WTC11 (cell line): ENCODE measurements around the gene CLASP1. TPM values are rescaled to one million over a fixed set of nuclear protein-coding genes. Genes with fewer than 3 reads are reported as not detected.

Source experiments
- ATAC-seq: fragments of 200-7000 bp; cut with Tn5 transposase; 2 replicates; pipeline ENCODE4 v1.10.0; 2021; ENCODE audit warnings: mild to moderate bottlenecking, moderate library complexity
- CTCF ChIA-PET: fragments of 300-600 bp; sonication (Branson Sonifier 250); formaldehyde crosslinking; loops from one replicate; lab custom pipeline; 2021; ENCODE audit warnings: antibody characterized with exemption; lab: Charles Lee
- POLR2A ChIA-PET: fragments of 350-600 bp; sonication (Branson Sonifier 250); formaldehyde crosslinking; loops from one replicate; lab custom pipeline; 2021; ENCODE audit warnings: antibody characterized with exemption; lab: Charles Lee
- DNase-seq: peaks from one replicate; pipeline ENCODE4 v3.0.0; 2021; ENCODE audit warnings: low spot score
- H3K27ac Mint-ChIP-seq: 2 replicates; pipeline ENCODE4 v1.8.0; 2021; ENCODE audit warnings: mixed read lengths
- H3K27me3 Mint-ChIP-seq: 2 replicates; pipeline ENCODE4 v1.8.0; 2021; ENCODE audit warnings: low read depth, mild to moderate bottlenecking, moderate library complexity, mixed read lengths
- H3K36me3 Mint-ChIP-seq: 2 replicates; pipeline ENCODE4 v1.8.0; 2021; ENCODE audit warnings: mixed read lengths
- H3K4me1 Mint-ChIP-seq: 2 replicates; pipeline ENCODE4 v1.8.0; 2022; ENCODE audit warnings: mixed read lengths
- H3K4me3 Mint-ChIP-seq: 2 replicates; pipeline ENCODE4 v1.8.0; 2021; ENCODE audit warnings: mild to moderate bottlenecking, moderate library complexity, mixed read lengths
- H3K9me3 Mint-ChIP-seq: 2 replicates; pipeline ENCODE4 v1.8.0; 2021; ENCODE audit warnings: mixed read lengths
- ATF1 ChIP-seq: sonication (generic); formaldehyde crosslinking; IDR thresholded peaks from 2 replicates; pipeline ENCODE4 v1.8.1; 2023; ENCODE audit warnings: mild to moderate bottlenecking, moderate library complexity, missing genetic modification reagents
- ELF4 ChIP-seq: sonication (generic); formaldehyde crosslinking; IDR thresholded peaks from 2 replicates; pipeline ENCODE4 v1.8.1; 2022; ENCODE audit warnings: low read depth, mild to moderate bottlenecking, moderate library complexity, missing genetic modification reagents
- JUN ChIP-seq: sonication (generic); formaldehyde crosslinking; IDR thresholded peaks from 2 replicates; pipeline ENCODE4 v1.8.0; 2023; ENCODE audit warnings: mild to moderate bottlenecking, missing genetic modification reagents
- MXD4 ChIP-seq: fragments of 250-450 bp; sonication (Bioruptor Pico); IDR thresholded peaks from 2 replicates; pipeline ENCODE4 v1.8.0; 2021; ENCODE audit warnings: mild to moderate bottlenecking, moderate library complexity, borderline replicate concordance
- NFE2L1 ChIP-seq: sonication (generic); formaldehyde crosslinking; IDR thresholded peaks from 2 replicates; pipeline ENCODE4 v1.8.1; 2023; ENCODE audit warnings: missing genetic modification reagents
- NFYB ChIP-seq: sonication (generic); formaldehyde crosslinking; conservative IDR thresholded peaks from 2 replicates; pipeline ENCODE4 v1.8.0; 2022; ENCODE audit warnings: low read depth, missing genetic modification reagents
- TCF7 ChIP-seq: sonication (generic); formaldehyde crosslinking; IDR thresholded peaks from 2 replicates; pipeline ENCODE4 v1.8.0; 2022; ENCODE audit warnings: mild to moderate bottlenecking, low read depth, missing genetic modification reagents, moderate library complexity
- ZNF121 ChIP-seq: sonication (generic); formaldehyde crosslinking; IDR thresholded peaks from 2 replicates; pipeline ENCODE4 v1.8.0; 2023; ENCODE audit warnings: missing genetic modification reagents
- ZNF263 ChIP-seq: sonication (generic); formaldehyde crosslinking; IDR thresholded peaks from 2 replicates; pipeline ENCODE4 v1.8.1; 2022; ENCODE audit warnings: low read depth, mild to moderate bottlenecking, moderate library complexity, missing genetic modification reagents
- ZNF423 ChIP-seq: fragments of 250-450 bp; sonication (Bioruptor Pico); IDR thresholded peaks from 2 replicates; pipeline ENCODE4 v2.1.2; 2022; ENCODE audit warnings: mild to moderate bottlenecking, moderate library complexity
- ZNF671 ChIP-seq: fragments of 250-450 bp; sonication (Bioruptor Pico); IDR thresholded peaks from 2 replicates; pipeline ENCODE4 v1.8.0; 2021; ENCODE audit warnings: mild to moderate bottlenecking
- total RNA-seq: library from RNA; stranded (reverse); gene quantifications from 3 replicates; pipeline ENCODE4 v1.2.3, GENCODE V29; 2021
- TF ChIP-seq, protein P1 (sequence below): sonication (generic); formaldehyde crosslinking; IDR thresholded peaks from 2 replicates; pipeline ENCODE4 v1.8.0; 2023; ENCODE audit warnings: missing genetic modification reagents, mild to moderate bottlenecking, borderline replicate concordance
- TF ChIP-seq, protein P2 (sequence below): sonication (generic); formaldehyde crosslinking; IDR thresholded peaks from 2 replicates; pipeline ENCODE4 v1.8.1; 2022; ENCODE audit warnings: mild to moderate bottlenecking, moderate library complexity, missing genetic modification reagents
- TF ChIP-seq, protein P3 (sequence below): sonication (generic); formaldehyde crosslinking; IDR thresholded peaks from 2 replicates; pipeline ENCODE4 v1.8.1; 2023; ENCODE audit warnings: mild to moderate bottlenecking, missing genetic modification reagents, moderate library complexity
- TF ChIP-seq, protein P4 (sequence below): sonication (generic); formaldehyde crosslinking; conservative IDR thresholded peaks from 2 replicates; pipeline ENCODE4 v1.8.1; 2022; ENCODE audit warnings: mild to moderate bottlenecking, missing genetic modification reagents
- TF ChIP-seq, protein P5 (sequence below): sonication (generic); formaldehyde crosslinking; IDR thresholded peaks from 2 replicates; pipeline ENCODE4 v1.8.0; 2022; ENCODE audit warnings: mild to moderate bottlenecking, missing genetic modification reagents
- TF ChIP-seq, protein P6 (sequence below): sonication (generic); formaldehyde crosslinking; IDR thresholded peaks from 2 replicates; pipeline ENCODE4 v1.8.0; 2023; ENCODE audit warnings: missing genetic modification reagents
- TF ChIP-seq, protein P7 (sequence below): sonication (generic); formaldehyde crosslinking; IDR thresholded peaks from 2 replicates; pipeline ENCODE4 v1.8.1; 2023; ENCODE audit warnings: mild to moderate bottlenecking, missing genetic modification reagents, moderate library complexity
- TF ChIP-seq, protein P8 (sequence below): fragments of 250-450 bp; sonication (Bioruptor Pico); IDR thresholded peaks from 2 replicates; pipeline ENCODE4 v1.9.0; 2021; ENCODE audit warnings: moderate library complexity, mild to moderate bottlenecking, inconsistent platforms, borderline replicate concordance

Gene CLASP1
- total RNA-seq, 1 experiment from 2014 or later: 50.0 TPM

DNA sequence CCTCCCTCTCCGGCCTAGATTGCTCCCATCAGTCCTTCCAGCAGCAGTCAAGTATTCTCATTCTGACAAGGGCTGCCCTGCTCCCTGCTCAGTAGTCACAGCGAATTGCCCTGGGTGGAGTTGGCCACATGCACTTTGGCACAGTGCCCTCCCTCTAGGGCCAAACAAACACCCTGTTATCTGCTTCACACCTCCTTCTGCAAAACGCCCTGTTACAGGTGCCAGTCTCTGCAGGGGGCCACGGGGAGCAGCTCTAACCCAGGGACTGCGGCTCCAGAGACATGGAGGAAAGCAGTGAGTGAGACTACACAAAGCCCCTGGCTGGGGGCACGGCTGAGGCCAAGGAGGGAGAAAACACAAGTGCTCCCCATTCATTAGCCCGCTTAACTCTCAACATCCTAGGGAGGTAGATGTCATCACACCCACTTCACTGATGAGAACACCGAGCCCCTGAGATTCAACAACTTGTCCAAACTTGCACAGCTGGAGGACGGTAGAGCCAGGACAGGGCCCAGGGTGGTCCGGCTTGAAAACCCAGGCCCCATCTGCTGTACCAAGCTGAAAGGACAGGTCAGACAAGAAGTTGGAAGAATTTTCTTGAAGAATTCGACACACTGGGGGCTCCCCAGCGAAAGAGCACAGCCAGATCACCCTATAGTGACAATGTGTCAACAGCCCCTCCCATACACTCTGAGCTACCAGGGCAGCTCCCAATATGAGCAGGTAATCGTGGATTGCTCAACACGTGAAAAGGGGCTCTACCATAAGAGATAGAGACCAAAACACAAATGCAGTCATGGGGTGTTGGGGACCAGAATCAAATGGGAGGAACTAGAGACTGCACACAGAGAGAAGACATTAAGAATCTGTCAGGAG, 355.6 kb downstream of the CLASP1 start:
- no peaks in the 10 kb centered on the region for H3K36me3 Mint-ChIP-seq
- CTCF ChIA-PET: interaction anchor here (0.6 to 1.0 kb wide), 2 partner anchors 124 to 195 kb away, joined by 3 to 4 read pairs; no protein-coding TSS in a partner anchor
- ATAC-seq (no peak), DNase-seq (no peak)
- no peaks in the 10 kb centered on the region for H3K27me3 Mint-ChIP-seq
- H3K4me1 Mint-ChIP-seq: no peaks in the 10 kb centered on the region
- no peaks in the 10 kb centered on the region for H3K9me3 Mint-ChIP-seq
- no peak overlapping the region for H3K4me3 Mint-ChIP-seq
- TF ChIP-seq, protein P1, sequence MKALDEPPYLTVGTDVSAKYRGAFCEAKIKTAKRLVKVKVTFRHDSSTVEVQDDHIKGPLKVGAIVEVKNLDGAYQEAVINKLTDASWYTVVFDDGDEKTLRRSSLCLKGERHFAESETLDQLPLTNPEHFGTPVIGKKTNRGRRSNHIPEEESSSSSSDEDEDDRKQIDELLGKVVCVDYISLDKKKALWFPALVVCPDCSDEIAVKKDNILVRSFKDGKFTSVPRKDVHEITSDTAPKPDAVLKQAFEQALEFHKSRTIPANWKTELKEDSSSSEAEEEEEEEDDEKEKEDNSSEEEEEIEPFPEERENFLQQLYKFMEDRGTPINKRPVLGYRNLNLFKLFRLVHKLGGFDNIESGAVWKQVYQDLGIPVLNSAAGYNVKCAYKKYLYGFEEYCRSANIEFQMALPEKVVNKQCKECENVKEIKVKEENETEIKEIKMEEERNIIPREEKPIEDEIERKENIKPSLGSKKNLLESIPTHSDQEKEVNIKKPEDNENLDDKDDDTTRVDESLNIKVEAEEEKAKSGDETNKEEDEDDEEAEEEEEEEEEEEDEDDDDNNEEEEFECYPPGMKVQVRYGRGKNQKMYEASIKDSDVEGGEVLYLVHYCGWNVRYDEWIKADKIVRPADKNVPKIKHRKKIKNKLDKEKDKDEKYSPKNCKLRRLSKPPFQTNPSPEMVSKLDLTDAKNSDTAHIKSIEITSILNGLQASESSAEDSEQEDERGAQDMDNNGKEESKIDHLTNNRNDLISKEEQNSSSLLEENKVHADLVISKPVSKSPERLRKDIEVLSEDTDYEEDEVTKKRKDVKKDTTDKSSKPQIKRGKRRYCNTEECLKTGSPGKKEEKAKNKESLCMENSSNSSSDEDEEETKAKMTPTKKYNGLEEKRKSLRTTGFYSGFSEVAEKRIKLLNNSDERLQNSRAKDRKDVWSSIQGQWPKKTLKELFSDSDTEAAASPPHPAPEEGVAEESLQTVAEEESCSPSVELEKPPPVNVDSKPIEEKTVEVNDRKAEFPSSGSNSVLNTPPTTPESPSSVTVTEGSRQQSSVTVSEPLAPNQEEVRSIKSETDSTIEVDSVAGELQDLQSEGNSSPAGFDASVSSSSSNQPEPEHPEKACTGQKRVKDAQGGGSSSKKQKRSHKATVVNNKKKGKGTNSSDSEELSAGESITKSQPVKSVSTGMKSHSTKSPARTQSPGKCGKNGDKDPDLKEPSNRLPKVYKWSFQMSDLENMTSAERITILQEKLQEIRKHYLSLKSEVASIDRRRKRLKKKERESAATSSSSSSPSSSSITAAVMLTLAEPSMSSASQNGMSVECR: no peak
- TF ChIP-seq JUN (no peak), ELF4 (CRISPR knock-in tag) (no peak), ZNF121 (CRISPR knock-in tag) (no peak), ATF1 (no peak), NFE2L1 (CRISPR knock-in tag) (no peak), NFYB (CRISPR knock-in tag) (no peak), ZNF263 (CRISPR knock-in tag) (no peak), TCF7 (no peak), ZNF423 (no peak), ZNF671 (CRISPR knock-in tag) (no peak), MXD4 (CRISPR knock-in tag) (no peak)
- TF ChIP-seq, protein P2, sequence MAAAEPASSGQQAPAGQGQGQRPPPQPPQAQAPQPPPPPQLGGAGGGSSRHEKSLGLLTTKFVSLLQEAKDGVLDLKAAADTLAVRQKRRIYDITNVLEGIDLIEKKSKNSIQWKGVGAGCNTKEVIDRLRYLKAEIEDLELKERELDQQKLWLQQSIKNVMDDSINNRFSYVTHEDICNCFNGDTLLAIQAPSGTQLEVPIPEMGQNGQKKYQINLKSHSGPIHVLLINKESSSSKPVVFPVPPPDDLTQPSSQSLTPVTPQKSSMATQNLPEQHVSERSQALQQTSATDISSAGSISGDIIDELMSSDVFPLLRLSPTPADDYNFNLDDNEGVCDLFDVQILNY: no peak
- TF ChIP-seq, protein P3, sequence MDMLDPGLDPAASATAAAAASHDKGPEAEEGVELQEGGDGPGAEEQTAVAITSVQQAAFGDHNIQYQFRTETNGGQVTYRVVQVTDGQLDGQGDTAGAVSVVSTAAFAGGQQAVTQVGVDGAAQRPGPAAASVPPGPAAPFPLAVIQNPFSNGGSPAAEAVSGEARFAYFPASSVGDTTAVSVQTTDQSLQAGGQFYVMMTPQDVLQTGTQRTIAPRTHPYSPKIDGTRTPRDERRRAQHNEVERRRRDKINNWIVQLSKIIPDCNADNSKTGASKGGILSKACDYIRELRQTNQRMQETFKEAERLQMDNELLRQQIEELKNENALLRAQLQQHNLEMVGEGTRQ (CRISPR knock-in tag): no peak
- TF ChIP-seq, protein P4, sequence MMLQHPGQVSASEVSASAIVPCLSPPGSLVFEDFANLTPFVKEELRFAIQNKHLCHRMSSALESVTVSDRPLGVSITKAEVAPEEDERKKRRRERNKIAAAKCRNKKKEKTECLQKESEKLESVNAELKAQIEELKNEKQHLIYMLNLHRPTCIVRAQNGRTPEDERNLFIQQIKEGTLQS (CRISPR knock-in tag): no peak
- TF ChIP-seq, protein P5, sequence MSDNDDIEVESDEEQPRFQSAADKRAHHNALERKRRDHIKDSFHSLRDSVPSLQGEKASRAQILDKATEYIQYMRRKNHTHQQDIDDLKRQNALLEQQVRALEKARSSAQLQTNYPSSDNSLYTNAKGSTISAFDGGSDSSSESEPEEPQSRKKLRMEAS (CRISPR knock-in tag): no peak
- TF ChIP-seq, protein P6, sequence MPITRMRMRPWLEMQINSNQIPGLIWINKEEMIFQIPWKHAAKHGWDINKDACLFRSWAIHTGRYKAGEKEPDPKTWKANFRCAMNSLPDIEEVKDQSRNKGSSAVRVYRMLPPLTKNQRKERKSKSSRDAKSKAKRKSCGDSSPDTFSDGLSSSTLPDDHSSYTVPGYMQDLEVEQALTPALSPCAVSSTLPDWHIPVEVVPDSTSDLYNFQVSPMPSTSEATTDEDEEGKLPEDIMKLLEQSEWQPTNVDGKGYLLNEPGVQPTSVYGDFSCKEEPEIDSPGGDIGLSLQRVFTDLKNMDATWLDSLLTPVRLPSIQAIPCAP (CRISPR knock-in tag): no peak
- TF ChIP-seq, protein P7, sequence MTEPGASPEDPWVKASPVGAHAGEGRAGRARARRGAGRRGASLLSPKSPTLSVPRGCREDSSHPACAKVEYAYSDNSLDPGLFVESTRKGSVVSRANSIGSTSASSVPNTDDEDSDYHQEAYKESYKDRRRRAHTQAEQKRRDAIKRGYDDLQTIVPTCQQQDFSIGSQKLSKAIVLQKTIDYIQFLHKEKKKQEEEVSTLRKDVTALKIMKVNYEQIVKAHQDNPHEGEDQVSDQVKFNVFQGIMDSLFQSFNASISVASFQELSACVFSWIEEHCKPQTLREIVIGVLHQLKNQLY (CRISPR knock-in tag): no peak
- TF ChIP-seq, protein P8, sequence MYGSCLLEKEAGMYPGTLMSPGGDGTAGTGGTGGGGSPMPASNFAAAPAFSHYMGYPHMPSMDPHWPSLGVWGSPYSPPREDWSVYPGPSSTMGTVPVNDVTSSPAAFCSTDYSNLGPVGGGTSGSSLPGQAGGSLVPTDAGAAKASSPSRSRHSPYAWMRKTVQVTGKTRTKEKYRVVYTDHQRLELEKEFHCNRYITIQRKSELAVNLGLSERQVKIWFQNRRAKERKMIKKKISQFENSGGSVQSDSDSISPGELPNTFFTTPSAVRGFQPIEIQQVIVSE (CRISPR knock-in tag): no peak
- TF ChIP-seq, all 79 proteins: peak for 0
- H3K27ac Mint-ChIP-seq: no peak overlapping the region
- POLR2A ChIA-PET: no interaction called here
